ENCODE measurements around the gene SYCE3. TPM values are rescaled to one million over a fixed set of nuclear protein-coding genes. Genes with fewer than 3 reads are reported as not detected.

The SYCE3 gene
- total RNA-seq, 1 donor from 2014 or later: not detected

DNA sequence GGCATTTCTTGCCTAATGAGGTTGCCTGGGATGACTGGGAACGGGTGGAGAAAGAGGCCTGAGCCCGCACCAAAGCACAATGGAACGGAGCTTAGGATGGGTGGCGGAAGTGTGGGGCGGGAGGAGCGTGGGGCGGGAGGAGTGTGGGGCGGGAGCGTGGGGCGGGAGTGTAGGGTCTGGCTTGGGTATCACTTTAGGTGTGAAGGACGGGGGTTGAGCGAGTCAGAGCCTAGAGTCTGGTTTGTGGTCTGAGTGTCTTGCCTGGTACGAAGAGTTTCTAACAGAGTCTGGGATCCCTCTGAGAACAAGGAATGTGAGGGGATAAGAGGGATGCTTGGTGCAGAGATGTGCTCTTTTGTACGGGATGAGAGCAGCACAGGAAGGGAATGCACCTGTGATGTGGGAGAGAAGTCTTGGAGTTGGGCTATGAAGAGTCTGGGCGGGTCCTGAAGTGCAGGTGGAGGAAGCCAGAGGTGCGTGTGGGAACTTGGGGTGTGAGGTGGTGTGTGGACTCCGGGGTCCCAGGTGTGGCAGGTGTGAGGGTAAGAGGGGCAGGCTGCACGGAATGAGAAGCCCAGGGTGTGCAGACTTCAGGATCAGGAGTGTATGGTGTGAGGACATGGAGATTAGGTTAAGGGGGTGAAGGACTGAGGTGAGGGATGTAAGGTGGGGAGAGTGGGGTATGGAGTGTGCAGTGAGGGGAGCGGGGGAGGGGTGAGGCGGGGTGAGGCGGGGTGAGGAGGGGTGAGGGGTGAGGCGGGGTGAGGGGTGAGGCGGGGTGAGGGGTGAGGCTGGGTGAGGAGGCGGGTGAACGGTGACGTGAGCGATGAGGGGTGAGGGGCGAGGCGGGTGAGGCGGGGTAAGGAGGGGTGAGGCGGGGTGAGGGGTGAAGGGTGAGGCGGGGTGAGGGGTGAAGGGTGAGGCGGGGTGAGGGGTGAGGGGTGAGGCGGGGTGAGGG, 1.0 kb downstream of the SYCE3 start:
- H3K27ac Mint-ChIP-seq: peak overlapping the region; percentile 47
- peaks cover 31% of the 10 kb centered on the region for H3K27me3 Mint-ChIP-seq
- no peak for DNase-seq (ENCODE audit: low spot score, unreplicated experiment)
- TF ChIP-seq, protein P1, sequence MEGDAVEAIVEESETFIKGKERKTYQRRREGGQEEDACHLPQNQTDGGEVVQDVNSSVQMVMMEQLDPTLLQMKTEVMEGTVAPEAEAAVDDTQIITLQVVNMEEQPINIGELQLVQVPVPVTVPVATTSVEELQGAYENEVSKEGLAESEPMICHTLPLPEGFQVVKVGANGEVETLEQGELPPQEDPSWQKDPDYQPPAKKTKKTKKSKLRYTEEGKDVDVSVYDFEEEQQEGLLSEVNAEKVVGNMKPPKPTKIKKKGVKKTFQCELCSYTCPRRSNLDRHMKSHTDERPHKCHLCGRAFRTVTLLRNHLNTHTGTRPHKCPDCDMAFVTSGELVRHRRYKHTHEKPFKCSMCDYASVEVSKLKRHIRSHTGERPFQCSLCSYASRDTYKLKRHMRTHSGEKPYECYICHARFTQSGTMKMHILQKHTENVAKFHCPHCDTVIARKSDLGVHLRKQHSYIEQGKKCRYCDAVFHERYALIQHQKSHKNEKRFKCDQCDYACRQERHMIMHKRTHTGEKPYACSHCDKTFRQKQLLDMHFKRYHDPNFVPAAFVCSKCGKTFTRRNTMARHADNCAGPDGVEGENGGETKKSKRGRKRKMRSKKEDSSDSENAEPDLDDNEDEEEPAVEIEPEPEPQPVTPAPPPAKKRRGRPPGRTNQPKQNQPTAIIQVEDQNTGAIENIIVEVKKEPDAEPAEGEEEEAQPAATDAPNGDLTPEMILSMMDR (IDR thresholded peaks at IDR 0.05; ENCODE audit: unreplicated experiment): no peak
- peak overlapping the region; percentile 46 for H3K4me3 Mint-ChIP-seq (ENCODE audit: low read depth)
- H3K4me1 Mint-ChIP-seq (ENCODE audit: low read depth): peaks cover 8% of the 10 kb centered on the region
- H3K36me3 Mint-ChIP-seq (ENCODE audit: insufficient read depth): no peaks in the 10 kb centered on the region
- no peaks in the 10 kb centered on the region for H3K9me3 Mint-ChIP-seq (ENCODE audit: low read depth)

- Mint-ChIP-seq H3K9me3 (ENCODE audit: low read depth) (no peaks in the 10 kb centered on the region), H3K36me3 (ENCODE audit: insufficient read depth) (no peaks in the 10 kb centered on the region), H3K27me3 (peaks cover 44% of the 10 kb centered on the region), H3K4me1 (ENCODE audit: low read depth) (peaks cover 8% of the 10 kb centered on the region), H3K27ac (no peak overlapping the region), H3K4me3 (ENCODE audit: low read depth) (no peak overlapping the region)
- no peak for DNase-seq (ENCODE audit: low spot score, unreplicated experiment)
- TF ChIP-seq, protein P1 (IDR thresholded peaks at IDR 0.05; ENCODE audit: unreplicated experiment): no peak
Measured at GRCh38 chr22:50560034-50560433, 2.7 kb downstream of the SYCE3 start.

- Mint-ChIP-seq H3K9me3 (ENCODE audit: low read depth) (no peaks in the 10 kb centered on the region), H3K36me3 (ENCODE audit: insufficient read depth) (no peaks in the 10 kb centered on the region), H3K27ac (no peak overlapping the region), H3K4me3 (ENCODE audit: low read depth) (no peak overlapping the region), H3K27me3 (peaks cover 50% of the 10 kb centered on the region), H3K4me1 (ENCODE audit: low read depth) (no peaks in the 10 kb centered on the region)
- DNase-seq (ENCODE audit: low spot score, unreplicated experiment): no peak
- TF ChIP-seq, protein P1 (IDR thresholded peaks at IDR 0.05; ENCODE audit: unreplicated experiment): no peak
Measured at GRCh38 chr22:50556703-50557102, 6.0 kb downstream of the SYCE3 start.

DNA sequence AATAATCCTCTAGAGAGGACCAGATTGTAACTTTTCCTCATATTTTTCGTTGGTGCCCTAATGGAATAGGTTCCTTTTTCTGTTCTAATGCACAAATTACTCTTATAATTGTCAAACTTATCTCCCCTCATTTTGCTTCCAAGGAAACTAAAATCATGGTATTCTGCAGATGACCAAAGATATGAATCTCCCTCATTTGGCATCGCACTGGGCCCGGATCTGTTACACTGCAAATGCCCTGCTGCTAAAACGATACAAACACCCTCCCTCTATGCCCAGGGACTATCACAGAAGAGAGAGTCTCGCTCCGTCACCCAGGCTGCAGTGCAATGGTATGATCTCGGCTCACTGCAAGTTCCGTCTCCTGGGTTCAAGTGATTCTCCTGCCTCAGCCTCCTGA, 9.4 kb downstream of the SYCE3 start:
- TF ChIP-seq, protein P1 (IDR thresholded peaks at IDR 0.05; ENCODE audit: unreplicated experiment): no peak
- H3K27me3 Mint-ChIP-seq: peaks cover 23% of the 10 kb centered on the region
- H3K27ac Mint-ChIP-seq: no peak overlapping the region
- no peak for DNase-seq (ENCODE audit: low spot score, unreplicated experiment)
- no peak overlapping the region for H3K4me3 Mint-ChIP-seq (ENCODE audit: low read depth)
- H3K36me3 Mint-ChIP-seq (ENCODE audit: insufficient read depth): no peaks in the 10 kb centered on the region
- no peaks in the 10 kb centered on the region for H3K4me1 Mint-ChIP-seq (ENCODE audit: low read depth)
- H3K9me3 Mint-ChIP-seq (ENCODE audit: low read depth): no peaks in the 10 kb centered on the region

GRCh38 chr22:50551160-50551752, 11.5 kb downstream of the SYCE3 start:
- H3K9me3 Mint-ChIP-seq (ENCODE audit: low read depth): no peaks in the 10 kb centered on the region
- no peaks in the 10 kb centered on the region for H3K4me1 Mint-ChIP-seq (ENCODE audit: low read depth)
- H3K27me3 Mint-ChIP-seq: peaks cover 18% of the 10 kb centered on the region
- TF ChIP-seq, protein P1 (IDR thresholded peaks at IDR 0.05; ENCODE audit: unreplicated experiment): no peak
- DNase-seq (ENCODE audit: low spot score, unreplicated experiment): no peak
- H3K4me3 Mint-ChIP-seq (ENCODE audit: low read depth): no peak overlapping the region
- H3K36me3 Mint-ChIP-seq (ENCODE audit: insufficient read depth): no peaks in the 10 kb centered on the region
- H3K27ac Mint-ChIP-seq: no peak overlapping the region

Measured in progenitor cell of endocrine pancreas (in vitro differentiated cells).